Measurements from ENCODE around the gene RTBDN.

RTBDN gene

DNA sequence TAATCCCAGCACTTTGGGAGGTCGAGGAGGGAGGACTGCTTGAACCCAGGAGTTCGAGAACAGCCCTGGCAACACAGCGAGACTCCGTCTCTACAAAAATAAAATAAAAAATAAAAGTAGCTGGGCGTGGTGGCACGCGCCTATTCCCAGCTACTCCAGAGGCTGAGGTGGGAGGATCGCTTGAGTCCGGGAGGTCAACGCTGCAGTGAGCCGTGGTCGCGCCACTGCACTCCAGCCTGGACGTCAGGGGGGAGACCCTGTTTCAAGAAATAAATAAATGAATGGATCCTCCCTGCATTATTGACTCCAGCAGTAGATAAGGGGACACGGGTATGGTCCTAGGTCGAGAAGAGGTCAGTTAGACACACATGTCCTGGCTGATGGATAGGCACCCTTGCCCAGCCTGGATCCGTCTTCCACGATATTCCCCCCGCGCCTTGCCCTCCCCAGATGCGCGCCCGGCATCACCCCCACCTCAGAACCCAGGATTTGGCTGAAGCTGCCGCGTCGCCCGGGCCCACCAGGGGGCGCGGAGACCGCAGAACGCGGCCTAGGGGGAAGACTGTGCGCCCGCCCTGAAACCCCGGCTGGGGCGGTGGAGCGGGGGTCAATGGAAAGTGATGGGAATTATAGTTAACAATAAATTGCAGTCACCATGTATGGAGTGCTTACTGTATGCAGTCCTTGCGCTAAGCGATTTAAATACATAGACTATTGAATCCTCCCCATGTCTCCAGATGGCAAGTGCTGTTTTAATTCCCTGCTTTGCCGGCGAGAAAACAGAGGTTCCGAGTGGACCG lies 57.0 kb downstream of the RTBDN start:
- H3K4me3 ChIP-seq (ENCODE audit: low read length) = peak overlapping the region; percentile 80
- TF ChIP-seq ZNF274 (IDR thresholded peaks at IDR 0.05; ENCODE audit: low read depth, low read length) = no peak

All from GM08714 (cell line).